ENCODE measurements around the gene MRPS23.
"Not testable (repeated sequence)": the region's sequence is repeated elsewhere in the genome, so short reads cannot be mapped to it uniquely, and the experiment has no call there.

Gene MRPS23

DNA sequence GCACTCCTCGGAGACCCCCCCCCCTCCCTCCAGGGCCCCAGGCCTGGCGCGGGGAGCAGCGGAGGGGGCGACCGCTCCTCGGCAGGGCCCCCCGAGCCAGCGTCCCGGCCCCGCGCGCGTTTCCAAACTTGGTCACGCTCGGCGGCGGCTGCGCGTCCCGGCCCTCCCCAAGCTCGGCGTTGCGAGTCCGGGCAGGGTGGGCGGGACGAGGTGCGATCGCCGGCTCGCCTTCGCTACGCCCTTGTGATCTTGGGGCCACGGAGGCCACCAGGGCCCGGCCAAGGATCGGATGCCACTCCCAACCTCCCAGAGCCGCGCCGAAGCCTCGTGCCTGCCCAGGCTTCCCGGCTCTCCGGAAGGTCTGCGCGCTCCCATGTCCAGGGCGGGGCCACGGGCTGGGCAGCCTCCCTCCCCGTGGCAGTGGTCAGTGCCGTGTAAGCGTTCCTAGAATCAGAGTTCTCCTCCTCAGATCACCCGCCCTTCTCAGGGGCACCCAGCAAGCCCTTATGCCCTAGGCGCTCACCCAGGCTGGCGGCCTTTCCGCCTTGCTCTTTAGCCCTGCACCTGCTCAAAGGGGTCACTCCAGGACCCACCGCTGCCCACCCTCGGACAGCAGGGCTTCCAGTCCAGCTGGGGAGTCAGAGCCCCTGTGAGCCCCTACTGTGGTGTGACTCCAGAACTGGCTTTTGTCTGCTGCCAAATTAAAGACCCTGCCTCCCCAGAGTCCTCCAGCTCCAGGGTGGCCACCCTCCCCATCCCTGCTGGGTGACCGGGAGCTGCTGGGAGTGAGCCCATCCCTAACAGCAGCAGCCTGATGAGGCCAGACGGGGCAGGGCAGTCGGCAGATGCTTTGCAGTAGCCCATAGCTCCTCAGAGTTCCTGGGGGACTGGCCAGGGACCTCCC lies 12.2 kb upstream of the MRPS23 start:
- DNase-seq: no peak

DNA sequence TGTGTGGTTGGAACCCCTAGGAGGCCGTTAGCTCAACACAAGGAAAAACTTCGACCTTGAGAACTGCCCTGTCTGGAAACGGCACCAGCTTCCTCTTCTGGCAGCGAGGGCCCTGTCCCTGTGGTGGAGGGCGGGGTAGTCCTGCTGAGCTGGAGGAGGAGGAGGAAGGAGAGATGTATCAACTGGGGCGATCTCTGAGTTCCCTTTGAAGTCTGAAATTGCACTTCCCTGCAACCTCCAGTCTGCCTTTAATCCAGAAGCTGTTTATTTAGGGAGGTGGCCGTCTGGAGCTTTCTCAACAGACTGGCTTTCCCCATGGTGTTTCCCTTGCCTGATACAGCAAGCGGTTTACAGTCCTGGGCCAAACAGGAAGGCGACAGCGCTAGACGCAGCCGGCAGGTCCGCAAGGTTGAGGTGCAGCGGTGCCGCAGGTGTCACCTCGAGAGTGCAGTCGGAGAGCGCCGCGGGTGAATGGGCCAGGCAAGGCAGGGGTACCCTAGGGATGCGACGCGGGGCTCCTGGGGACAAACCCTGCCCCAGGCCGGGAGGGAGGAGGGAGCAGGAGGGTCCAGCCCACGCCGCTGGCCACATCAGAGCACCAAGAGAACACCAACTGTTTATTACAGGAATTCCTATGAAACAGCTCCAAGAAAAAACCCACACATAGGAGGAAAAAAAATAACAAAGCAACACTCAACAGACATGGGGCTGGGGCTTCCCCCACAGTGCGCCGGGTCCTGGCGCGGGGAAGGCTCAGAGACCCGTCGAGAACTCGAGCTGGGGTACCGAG lies 11.4 kb upstream of the MRPS23 start:
- DNase-seq: no peak

DNA sequence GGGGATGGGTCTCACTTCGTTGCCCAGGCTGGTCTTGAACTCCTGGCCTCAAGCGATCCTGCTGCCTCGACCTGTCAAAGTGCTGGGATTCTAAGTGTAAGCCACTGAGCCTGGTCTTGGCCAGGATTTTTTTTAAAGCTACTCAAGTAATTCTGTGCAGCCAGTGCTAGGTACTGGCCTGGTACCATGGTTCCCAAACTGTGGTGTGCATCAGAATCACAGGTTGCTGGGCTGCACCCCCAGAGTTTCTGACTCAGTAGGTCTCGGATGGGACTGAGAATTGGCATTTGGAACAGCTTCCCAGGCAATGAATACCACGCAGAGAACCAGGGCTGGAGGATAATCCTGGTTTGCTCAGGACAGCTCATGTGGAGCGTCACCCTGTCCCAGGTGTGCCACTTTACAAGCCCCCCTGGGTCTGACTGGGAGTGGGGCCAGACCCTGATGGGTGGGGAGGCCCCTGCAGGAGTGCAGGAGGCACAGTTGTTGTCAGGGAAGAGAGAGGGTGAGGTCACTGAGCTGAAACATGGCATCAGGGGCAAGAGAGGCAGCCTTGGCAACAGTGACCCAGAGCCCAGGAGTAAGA lies 10.7 kb upstream of the MRPS23 start:
- DNase-seq: no peak

DNA sequence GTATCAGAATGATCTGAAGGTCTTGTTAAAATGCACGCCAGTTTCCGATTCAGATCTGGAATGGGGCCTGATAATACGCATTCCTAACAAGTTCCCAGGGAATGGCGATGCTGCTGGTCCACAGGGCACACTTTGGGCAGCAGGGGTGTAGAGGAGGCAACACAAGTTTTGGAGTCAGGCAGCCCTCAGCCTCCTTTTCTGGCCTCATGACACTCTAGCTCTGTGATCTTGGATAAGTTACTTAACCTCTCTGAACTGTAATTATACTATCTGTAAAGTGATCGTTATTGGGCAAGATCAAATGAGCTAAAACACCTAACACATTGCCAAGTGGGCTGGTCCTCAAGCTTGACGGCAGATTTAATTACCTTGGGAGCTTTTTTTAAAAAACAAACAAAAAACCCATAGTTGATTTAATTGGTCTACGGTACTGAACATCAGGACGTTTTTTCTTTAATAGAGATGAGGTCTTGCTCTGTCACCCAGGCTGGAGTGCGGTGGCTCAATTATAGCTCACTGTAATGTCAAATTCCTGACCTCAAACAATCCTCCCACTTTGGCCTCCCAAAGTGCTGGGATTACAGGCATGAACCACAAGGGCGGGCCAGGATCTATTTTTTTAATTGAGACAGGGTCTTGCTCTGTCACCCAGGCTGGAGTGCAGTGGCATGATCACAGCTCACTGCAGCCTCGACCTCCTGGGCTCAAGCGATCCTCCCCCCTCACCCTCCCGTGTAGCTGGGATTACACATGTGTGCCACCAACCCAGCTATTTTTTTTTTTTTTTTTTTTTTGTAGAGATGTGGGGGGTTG lies 10.0 kb upstream of the MRPS23 start:
- no peak for DNase-seq

DNA sequence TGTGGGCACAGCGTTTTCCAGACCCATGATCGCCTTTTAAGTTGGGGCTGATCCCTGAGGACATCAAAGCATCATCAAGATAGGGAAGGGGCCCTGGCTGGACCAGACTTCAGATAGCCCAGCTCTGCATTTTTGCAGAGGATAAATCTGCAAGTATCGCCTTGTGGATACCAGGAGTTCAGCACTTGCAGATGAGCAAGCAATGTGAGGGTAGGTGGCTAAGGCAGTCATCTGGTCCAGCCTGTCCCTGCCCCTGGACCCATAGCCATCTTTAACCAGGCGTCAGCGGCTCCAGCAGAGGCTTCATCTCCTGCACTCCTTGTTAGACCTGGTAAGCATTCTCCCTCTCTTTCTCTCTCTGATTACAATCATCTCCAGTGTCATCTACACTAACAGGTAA lies 9.0 kb upstream of the MRPS23 start:
- no peak for DNase-seq

DNA sequence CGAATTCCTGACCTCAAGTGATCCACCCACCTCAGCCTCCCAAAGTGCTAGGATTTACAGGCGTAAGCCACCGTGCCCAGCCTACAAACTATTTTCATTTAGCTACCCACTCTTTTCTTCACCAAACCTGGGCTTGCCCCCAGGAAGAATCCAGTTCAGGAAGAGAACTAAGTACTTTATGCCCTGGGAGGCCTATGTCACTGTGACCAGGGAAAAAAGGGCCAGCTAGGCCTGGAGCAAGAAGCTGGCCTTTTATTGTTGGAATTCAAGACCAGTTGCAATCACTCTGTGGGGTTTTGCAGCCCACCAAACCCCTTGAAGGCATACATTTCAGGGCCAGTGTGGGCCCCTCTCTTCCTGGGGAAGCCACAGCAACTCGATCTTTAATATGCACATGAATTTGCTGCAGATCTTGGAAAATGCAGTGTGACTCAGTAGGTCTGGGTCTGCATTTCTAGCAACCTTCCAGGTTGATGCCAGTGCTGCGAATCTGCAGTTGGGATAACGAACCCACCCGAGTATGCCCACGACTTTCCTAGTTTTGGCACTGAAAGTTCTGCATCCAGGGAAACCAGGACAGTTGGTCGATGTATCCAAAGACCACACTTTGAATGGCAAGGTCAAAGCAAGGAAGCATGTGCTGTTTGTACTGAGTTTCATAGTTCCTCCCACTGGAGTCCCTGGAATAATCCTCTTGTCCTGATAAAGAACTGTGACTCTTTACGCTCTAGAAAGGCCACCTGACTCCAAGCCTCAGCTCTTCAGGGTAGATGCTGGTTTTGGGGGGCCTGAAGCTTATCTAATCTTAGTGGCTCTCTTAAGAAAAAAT lies 7.2 kb upstream of the MRPS23 start:
- DNase-seq: no peak

DNA sequence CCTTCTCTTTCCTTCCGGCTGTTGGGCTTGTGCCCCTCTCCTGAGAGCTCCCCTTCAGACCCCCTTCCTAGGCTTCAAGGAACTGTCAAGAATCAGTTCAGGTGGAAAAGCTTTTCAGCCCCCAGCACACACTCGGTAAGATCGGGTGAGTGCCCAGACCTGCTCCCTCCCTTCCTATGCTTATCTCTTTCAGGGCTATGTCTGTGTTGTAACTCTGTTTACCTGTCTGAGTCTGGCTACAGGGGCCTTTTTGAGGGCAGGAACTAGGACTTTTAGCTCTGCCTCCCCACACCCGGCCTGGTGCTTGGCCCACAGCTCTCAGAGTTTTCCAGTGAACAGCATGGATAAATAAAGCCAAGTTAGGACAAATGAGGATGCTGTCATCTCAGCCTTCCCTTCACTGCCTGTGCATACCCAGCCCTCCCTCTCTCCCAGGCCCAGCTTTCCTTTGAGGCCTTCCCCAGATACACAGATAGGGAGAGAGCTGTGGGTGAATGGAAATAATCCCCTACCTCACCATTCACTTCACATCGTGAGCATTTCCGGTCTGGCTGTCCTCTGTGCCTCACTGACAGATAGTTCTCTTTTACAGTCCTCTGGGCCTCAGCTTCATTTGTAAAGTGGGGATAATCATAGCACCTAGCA lies 5.7 kb upstream of the MRPS23 start:
- no peak for DNase-seq

DNA sequence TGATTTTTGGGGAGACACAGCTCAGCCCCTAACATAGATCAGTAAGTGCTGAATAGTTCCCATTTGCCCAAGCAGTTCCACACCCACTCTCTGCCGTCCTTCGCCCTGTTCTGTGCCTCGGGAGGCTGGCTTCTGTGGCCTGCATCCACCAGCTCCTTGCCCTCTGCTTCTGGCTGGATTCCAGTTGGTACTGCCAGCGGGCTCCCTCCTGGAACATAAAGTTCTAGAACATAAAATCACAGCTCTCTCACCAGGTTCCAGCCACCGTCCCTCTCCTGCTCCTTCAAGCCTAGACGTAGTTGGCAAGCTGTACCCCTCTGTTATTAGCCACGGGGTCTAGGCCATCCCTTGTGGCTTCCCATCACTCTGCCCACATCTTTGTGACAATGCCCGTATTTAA lies 3.9 kb upstream of the MRPS23 start:
- no peak for DNase-seq

DNA sequence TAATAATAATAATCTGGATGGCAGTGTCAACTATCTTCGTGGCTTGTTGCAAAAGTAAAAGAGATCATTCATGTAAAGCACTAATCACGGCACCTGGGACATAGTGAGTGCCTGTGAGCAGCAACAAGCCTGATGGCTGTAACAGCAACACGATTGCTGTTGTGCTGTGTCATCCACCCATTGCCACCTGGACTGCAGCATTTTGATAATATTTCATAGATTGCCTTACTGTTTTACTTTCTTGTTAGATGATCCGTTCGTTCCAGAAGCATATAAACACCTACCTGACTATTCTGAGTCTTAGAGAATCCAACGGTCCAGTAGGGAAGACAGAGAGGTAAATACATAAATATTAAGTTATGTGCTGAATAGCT lies 3.1 kb upstream of the MRPS23 start:
- no peak for DNase-seq

DNA sequence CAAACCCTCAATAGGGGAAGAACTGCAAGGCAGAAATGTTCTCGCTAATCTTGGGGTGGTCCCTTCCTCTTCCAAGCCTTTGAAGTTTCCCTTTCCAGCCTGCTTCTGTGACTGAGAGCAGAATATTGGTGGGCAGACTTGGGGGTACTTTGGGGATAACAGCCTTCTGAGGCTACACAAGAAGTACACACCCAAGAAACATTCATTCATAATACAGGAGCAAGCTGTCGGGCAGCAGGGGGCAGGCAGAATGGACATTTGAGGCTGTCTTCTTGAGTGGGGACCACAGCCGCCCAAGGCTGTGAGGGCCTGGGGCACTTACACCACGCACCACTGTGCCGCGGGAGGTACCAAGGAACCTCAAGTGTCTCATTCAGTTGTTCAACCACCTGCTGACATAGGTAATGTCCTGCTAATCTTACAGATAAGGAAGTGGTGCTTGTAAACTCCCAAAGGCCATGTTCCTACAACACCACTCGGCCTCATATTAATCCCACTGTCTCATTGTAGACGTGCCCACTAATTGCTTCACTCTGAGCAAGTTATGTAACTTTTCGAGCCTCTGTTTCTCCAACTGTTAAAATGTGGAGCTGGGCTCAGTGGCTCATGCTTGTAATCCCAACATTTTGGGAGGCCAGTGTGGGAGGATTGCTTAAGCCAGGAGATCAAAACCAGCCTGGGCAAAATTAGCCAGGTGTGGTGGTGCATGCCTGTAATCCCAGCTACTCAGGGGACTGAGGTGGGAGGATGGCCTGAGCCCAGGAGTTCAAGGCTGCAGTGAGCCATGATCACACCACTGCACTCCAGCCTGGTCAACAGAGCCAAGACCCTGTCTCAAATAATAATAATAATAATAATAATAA lies 2.5 kb upstream of the MRPS23 start:
- no peak for DNase-seq

DNA sequence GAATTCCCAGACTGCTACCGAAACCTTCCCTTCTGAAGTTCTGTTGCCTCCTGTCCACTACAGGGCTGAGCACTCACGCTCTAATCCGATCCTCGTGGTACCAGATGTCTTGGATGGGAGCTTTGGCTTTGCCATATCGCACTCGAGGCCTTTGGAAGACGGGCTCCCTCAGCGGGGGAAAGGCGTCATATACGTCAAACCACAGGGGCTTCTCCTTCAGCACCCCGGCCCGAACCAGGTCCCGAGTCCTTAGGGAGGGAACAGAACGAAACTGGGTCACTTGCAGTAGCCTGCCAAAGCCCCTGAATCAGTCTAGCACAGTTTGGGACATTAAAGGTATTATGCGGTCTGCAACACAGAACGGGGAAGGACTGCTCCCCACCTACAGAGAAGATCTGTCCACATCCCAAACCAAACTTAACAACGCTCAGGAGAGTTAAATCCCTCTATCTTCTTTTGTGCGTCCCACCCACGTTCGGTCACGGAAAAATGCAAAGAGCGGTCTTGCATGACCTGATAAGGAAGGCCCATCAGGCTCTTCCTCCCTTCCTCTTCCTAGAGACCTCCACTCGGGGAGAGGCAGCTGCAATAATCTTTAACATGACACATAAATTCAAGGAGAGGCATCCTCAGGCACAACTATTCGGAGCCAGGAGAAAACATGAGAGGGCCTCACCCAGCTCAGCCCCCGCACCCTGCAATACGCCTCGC lies 526 bp downstream of the MRPS23 start:
- DNase-seq: no peak

DNA sequence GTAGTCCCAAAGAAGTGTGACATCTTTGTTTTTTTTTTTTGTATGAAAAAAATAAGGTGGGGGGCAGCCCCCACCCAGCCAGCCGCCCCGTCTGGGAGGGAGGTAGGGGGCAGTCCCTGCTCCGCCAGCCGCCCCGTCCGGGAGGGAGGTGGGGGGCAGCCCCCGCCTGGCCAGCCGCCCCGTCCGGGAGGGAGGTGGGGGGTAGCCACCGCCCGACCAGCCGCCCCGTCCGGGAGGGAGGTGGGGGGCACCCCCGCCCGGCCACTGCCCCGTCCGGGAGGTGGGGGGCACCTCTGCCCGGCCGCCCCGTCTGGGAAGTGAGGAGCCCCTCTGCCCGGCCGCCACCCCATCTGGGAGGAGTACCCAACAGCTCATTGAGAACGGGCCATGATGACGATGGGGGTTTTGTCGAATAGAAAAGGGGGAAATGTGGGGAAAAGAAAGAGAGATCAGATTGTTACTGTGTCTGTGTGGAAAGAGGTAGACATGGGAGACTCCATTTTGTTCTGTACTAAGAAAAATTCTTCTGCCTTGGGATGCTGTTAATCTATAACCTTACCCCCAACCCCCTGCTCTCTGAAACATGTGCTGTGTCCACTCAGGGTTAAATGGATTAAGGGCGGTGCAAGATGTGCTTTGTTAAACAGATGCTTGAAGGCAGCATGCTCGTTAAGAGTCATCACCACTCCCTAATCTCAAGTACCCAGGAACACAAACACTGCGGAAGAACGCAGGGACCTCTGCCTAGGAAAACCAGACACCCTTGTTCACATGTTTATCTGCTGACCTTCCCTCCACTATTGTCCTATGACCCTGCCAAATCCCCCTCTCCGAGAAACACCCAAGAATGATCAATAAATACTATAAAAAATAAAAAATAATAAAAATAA lies 3.5 kb downstream of the MRPS23 start:
- not testable (repeated sequence) for DNase-seq

DNA sequence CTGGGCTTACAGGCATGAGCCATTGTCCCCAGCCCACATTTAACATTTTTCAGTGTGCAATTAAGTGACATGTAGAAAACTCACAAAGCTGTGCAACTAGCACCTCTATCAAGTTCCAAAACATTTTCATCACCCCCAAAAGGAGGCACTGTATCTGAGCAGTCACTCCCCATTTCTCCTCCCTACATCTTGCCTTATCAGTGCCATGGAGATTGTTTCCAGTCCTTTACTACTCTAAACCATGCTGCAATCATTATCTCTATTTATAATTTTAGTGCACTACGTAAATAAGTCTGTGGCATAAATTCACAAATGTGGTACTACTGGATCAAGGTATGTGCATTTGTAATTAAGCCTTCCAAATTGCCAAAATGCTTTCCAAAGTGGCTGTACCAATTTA lies 7.6 kb downstream of the MRPS23 start:
- DNase-seq: no peak

DNA sequence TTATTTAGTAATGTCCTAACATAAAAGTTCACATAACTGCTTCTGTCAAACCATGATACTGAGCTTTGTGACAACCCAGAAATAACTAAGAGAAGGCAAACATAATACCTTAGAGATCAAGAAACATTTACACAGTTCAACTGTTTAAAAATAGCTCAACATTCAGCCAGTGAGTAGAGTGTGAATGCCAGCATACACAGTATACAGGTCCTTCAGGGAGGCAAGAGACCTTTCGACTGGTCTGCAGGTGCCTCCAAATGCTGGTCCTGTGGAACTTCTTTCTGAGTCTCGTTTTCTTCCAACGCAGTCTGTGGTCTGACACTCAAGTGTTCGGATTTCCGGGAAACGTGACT lies 10.3 kb downstream of the MRPS23 start:
- no peak for DNase-seq

DNA sequence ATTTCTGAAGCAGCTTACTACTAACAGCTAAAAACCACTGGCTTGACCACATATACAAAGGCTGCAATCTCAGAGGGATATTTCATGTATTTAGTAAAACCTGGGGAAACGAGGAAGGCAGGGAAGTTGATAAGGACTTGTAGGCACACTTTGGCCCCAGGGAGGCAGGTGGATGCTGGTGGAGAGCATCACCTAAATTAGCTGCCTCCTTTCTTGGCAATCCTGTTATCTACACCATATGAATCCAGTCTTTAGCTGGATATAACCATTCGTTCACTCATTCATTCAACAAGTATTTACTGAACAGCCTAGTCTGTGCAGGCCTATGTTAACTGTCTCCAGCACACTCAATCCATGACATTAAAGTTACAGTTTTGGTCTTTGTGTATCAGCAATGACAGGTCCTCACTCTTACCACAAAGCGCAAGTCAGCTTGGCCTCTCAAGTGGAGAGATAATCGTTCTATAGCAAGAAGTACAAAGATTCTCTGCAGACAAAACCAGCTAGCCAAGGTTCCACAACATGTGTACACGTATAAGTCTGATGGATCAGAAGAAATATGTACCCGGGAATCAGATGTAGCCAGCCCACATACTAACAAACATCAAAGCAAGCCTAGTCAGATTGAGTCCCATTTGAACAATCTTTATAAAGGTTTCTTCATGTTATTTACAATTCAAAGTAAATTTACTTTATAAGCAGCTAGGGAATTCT lies 10.8 kb downstream of the MRPS23 start:
- DNase-seq: no peak

DNA sequence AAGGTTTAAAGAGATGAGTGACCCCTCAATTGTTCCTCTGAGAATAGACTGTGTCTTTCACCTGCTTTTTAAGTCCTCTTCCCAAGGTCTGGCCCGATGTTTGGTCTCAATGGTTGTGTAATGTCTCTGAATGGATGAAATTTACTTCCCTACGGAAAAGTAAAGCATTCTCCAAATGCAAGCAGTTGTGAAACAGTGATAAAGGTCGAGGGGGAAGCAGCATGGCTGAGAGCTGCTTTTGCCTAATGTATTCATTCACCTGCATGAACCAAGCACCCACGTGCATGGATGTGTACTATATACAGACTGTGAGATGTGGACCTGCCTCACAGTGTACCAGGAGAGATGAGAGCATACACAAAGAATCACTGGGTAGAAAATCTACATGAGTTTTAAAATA lies 11.4 kb downstream of the MRPS23 start:
- DNase-seq: no peak

DNA sequence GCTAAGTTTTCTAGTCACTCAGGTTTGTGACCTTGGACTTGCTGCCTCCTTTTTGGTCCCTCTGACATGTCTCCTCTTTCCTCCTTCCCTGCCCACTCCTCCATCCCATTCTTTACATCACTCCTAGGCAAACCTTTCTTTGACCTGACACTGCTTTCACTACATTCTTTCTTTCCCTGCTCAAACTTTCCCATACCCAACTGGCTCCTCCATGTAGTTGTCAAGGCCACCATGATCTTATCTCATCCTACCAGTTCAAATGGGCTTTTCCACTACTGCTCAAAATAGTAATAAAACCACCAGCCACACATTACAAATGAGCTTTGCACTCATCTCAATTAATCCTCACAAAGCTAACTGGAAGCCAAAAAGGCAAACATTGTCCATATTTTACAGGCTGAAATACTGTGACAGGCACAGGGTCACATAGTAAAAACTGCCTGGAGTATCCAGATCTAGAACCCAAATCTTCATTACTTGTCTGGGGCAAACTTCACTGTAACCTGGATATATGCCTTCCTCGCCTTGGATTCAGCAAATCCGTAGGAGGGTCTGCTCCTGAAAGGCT lies 14.4 kb downstream of the MRPS23 start:
- DNase-seq: no peak
